ENCODE results near the gene ABCD2.
A peak's percentile ranks its signal among the peaks of the same experiment; 100 is the strongest.
"Not testable (repeated sequence)": the region's sequence is repeated elsewhere in the genome, so short reads cannot be mapped to it uniquely, and the experiment has no call there.

ABCD2 gene

GRCh38 chr12:39532448-39532847, 87.2 kb downstream of the ABCD2 start (continued):
- no peak for TF ChIP-seq ZNF449 (tag by site-specific recombination; IDR thresholded peaks at IDR 0.05)
- TF ChIP-seq ZSCAN16 (tag by site-specific recombination; IDR thresholded peaks at IDR 0.05), result no peak

- no peak overlapping the region for H3K4me3 ChIP-seq (ENCODE audit: low read depth, low read length)
- no peaks in the 10 kb centered on the region for H3K4me1 ChIP-seq (ENCODE audit: control insufficient read depth, insufficient read depth, low read length)
- no peaks in the 10 kb centered on the region for H3K9me3 ChIP-seq (ENCODE audit: control insufficient read depth, insufficient read depth, low read depth, low read length)
- no peak for TF ChIP-seq ZNF394 (tag by site-specific recombination; IDR thresholded peaks at IDR 0.05; ENCODE audit: borderline replicate concordance)
- TF ChIP-seq ZNF785 (tag by site-specific recombination; IDR thresholded peaks at IDR 0.05), result no peak
- no peak for TF ChIP-seq ZNF10 (tag by site-specific recombination; IDR thresholded peaks at IDR 0.05)
- TF ChIP-seq ZNF354C (tag by site-specific recombination; IDR thresholded peaks at IDR 0.05; ENCODE audit: borderline replicate concordance, low read depth), result no peak
- no peak for TF ChIP-seq ZSCAN23 (tag by site-specific recombination; IDR thresholded peaks at IDR 0.05)
- CTCF ChIA-PET, result no interaction called here
- no peaks in the 10 kb centered on the region for H3K36me3 ChIP-seq (ENCODE audit: control insufficient read depth in 2 of 2, insufficient read depth in 1 of 2, low read length in 2 of 2)
- H3K27ac ChIP-seq (ENCODE audit: extremely low read depth, low read depth, low read length), result no peak overlapping the region
- POLR2A ChIA-PET, result no interaction called here
Measured at GRCh38 chr12:39526974-39527373, 92.6 kb downstream of the ABCD2 start.

- H3K27ac ChIP-seq (ENCODE audit: extremely low read depth, low read depth, low read length); H3K9me3 ChIP-seq (ENCODE audit: control insufficient read depth, insufficient read depth, low read depth, low read length); H3K4me1 ChIP-seq (ENCODE audit: control insufficient read depth, insufficient read depth, low read length); POLR2A ChIA-PET; H3K36me3 ChIP-seq (ENCODE audit: control insufficient read depth in 2 of 2, insufficient read depth in 1 of 2, low read length in 2 of 2); H3K4me3 ChIP-seq (ENCODE audit: low read depth, low read length): not testable (repeated sequence)
- TF ChIP-seq ZNF146 (tag by site-specific recombination; IDR thresholded peaks at IDR 0.05), result peak; percentile 53; the same call in 1 of the 2 replicates
- CTCF ChIA-PET, result interaction anchor here (0.7 kb wide), 1 partner anchor 56 kb away, joined by 5 read pairs; no protein-coding TSS in a partner anchor
Measured at GRCh38 chr12:39522167-39522566, 97.4 kb downstream of the ABCD2 start.

- no peak overlapping the region for H3K27ac ChIP-seq (ENCODE audit: extremely low read depth, low read depth, low read length)
- H3K36me3 ChIP-seq (ENCODE audit: control insufficient read depth in 2 of 2, insufficient read depth in 1 of 2, low read length in 2 of 2), result no peaks in the 10 kb centered on the region
- H3K4me1 ChIP-seq (ENCODE audit: control insufficient read depth, insufficient read depth, low read length), result no peaks in the 10 kb centered on the region
- no peaks in the 10 kb centered on the region for H3K9me3 ChIP-seq (ENCODE audit: control insufficient read depth, insufficient read depth, low read depth, low read length)
- ChIA-PET CTCF (interaction anchor here (0.6 kb wide), 1 partner anchor 284 kb away, joined by 5 read pairs; no protein-coding TSS in a partner anchor), POLR2A (no interaction called here)
- no peak overlapping the region for H3K4me3 ChIP-seq (ENCODE audit: low read depth, low read length)
- TF ChIP-seq GLI2 (tag by site-specific recombination; IDR thresholded peaks at IDR 0.05; ENCODE audit: borderline replicate concordance, low read depth), result no peak
- TF ChIP-seq ZBTB1 (tag by site-specific recombination; IDR thresholded peaks at IDR 0.05), result no peak
- TF ChIP-seq HOXA7 (CRISPR knock-in tag; IDR thresholded peaks at IDR 0.05; ENCODE audit: borderline replicate concordance), result no peak
- TF ChIP-seq ZBTB44 (tag by site-specific recombination; IDR thresholded peaks at IDR 0.05), result no peak
- TF ChIP-seq YY1 (tag by site-specific recombination; IDR thresholded peaks at IDR 0.05), result no peak
- TF ChIP-seq ZNF423 (tag by site-specific recombination; IDR thresholded peaks at IDR 0.05), result no peak
- no peak for TF ChIP-seq ZNF776 (tag by site-specific recombination; IDR thresholded peaks at IDR 0.05; ENCODE audit: borderline replicate concordance)
- no peak for TF ChIP-seq OVOL3 (tag by site-specific recombination; IDR thresholded peaks at IDR 0.05)
- TF ChIP-seq ZNF132 (tag by site-specific recombination; IDR thresholded peaks at IDR 0.05; ENCODE audit: borderline replicate concordance), result no peak
- no peak for TF ChIP-seq PRDM10 (tag by site-specific recombination; IDR thresholded peaks at IDR 0.05)
- TF ChIP-seq ZBTB11 (tag by site-specific recombination; conservative IDR thresholded peaks at IDR 0.05; ENCODE audit: low read depth), result no peak
- no peak for TF ChIP-seq ZNF133 (tag by site-specific recombination; IDR thresholded peaks at IDR 0.05)
- TF ChIP-seq ZNF658 (tag by site-specific recombination; IDR thresholded peaks at IDR 0.05), result no peak
Measured at GRCh38 chr12:39510001-39510400, 109.6 kb downstream of the ABCD2 start.
